Bronchial epithelial cell (primary cell): ENCODE data around the gene DZIP1L. TPM values are rescaled to one million over a fixed set of nuclear protein-coding genes. Genes with fewer than 3 reads are reported as not detected.

Experiments used
- DNase-seq: peaks from one replicate; pipeline ENCODE4 v3.0.0-alpha.2; 2010; ENCODE audit warnings: low read depth
- FAIRE-seq: peaks from 2 replicates; lab custom pipeline; 2011; peaks lifted over from hg19 to GRCh38; lab: Jason Lieb, UNC
- H3K27me3 ChIP-seq: 2 replicates; pipeline ENCODE4 v1.5.1; 2011; ENCODE audit warnings: low read length; ENCODE audit not compliant: control insufficient read depth, insufficient read depth
- H3K36me3 ChIP-seq: 2 replicates; pipeline ENCODE4 v1.5.1; 2011; ENCODE audit warnings: low read length; ENCODE audit not compliant: control insufficient read depth, insufficient read depth
- H3K4me3 ChIP-seq: 2 replicates; pipeline ENCODE4 v1.5.1; 2011; ENCODE audit warnings: mild to moderate bottlenecking, low read depth, low read length, control low read depth
- CTCF ChIP-seq: IDR thresholded peaks from 2 replicates; pipeline ENCODE4 v1.5.1; 2011; ENCODE audit warnings: mild to moderate bottlenecking, moderate library complexity, low read length, control low read depth, inconsistent platforms; ENCODE audit not compliant: insufficient read depth, severe bottlenecking
- total RNA-seq: library from RNA; depleted of rRNA; stranded (reverse); fragments of >200 nt; gene quantifications from 2 replicates; pipeline ENCODE4 v1.2.1, GENCODE V29; 2014

Gene DZIP1L
- total RNA-seq, 1 donor from 2014 or later = 2.1 TPM

- no peaks in the 10 kb centered on the region for H3K27me3 ChIP-seq
These were observed 91.7 kb downstream of the DZIP1L start for GRCh38 chr3:138023754-138024153.

GRCh38 chr3:138019281-138020069 lies 95.9 kb downstream of the DZIP1L start:
- TF ChIP-seq CTCF = no peak
- H3K27me3 ChIP-seq = no peaks in the 10 kb centered on the region
- no peaks in the 10 kb centered on the region for H3K36me3 ChIP-seq
- no peak overlapping the region for H3K4me3 ChIP-seq
- FAIRE-seq (no peak), DNase-seq (no peak)

More at GRCh38 chr3:138023754-138024153, 91.7 kb downstream of the DZIP1L start:
- TF ChIP-seq CTCF = no peak
- Histone ChIP-seq H3K36me3 (no peaks in the 10 kb centered on the region), H3K4me3 (no peak overlapping the region)
- DNase-seq (no peak), FAIRE-seq (no peak)

GRCh38 chr3:138016065-138016464 lies 99.3 kb downstream of the DZIP1L start:
- TF ChIP-seq CTCF = no peak
- H3K27me3 ChIP-seq = no peaks in the 10 kb centered on the region
- no peaks in the 10 kb centered on the region for H3K36me3 ChIP-seq
- DNase-seq (no peak), FAIRE-seq (no peak)
- no peak overlapping the region for H3K4me3 ChIP-seq

GRCh38 chr3:138012526-138012925 lies 102.9 kb downstream of the DZIP1L start:
- Histone ChIP-seq H3K27me3 (no peaks in the 10 kb centered on the region), H3K4me3 (no peak overlapping the region), H3K36me3 (no peaks in the 10 kb centered on the region)
- FAIRE-seq (peak; percentile 7), DNase-seq (no peak)
- TF ChIP-seq CTCF = no peak

Other genes with a start within 250 kb of the DZIP1L start
- not detected in 2 replicates for gene CLDN18, start 105.4 kb downstream of the DZIP1L start, total RNA-seq
- not detected in 2 replicates for gene A4GNT, start 16.8 kb upstream of the DZIP1L start, total RNA-seq
- 10.5 and 17.9 TPM in 2 replicates for gene DBR1, start 59.3 kb upstream of the DZIP1L start, total RNA-seq
- 29.5 and 33.0 TPM in 2 replicates for gene ARMC8, start 71.7 kb upstream of the DZIP1L start, total RNA-seq
- gene NME9, start 214.2 kb upstream of the DZIP1L start, total RNA-seq = under 0.01 TPM in 1 of 2 replicates, not detected in the other
- 2.9 and 3.2 TPM in 2 replicates for gene MRAS, start 233.0 kb upstream of the DZIP1L start, total RNA-seq